T1000 (cell line): ENCODE data around the gene SREK1IP1.

Experiments
- DNase-seq: peaks from one replicate; lab custom pipeline; 2025; ENCODE audit warnings: mixed read lengths; lab: John Stamatoyannopoulos, UW

Gene SREK1IP1

DNA sequence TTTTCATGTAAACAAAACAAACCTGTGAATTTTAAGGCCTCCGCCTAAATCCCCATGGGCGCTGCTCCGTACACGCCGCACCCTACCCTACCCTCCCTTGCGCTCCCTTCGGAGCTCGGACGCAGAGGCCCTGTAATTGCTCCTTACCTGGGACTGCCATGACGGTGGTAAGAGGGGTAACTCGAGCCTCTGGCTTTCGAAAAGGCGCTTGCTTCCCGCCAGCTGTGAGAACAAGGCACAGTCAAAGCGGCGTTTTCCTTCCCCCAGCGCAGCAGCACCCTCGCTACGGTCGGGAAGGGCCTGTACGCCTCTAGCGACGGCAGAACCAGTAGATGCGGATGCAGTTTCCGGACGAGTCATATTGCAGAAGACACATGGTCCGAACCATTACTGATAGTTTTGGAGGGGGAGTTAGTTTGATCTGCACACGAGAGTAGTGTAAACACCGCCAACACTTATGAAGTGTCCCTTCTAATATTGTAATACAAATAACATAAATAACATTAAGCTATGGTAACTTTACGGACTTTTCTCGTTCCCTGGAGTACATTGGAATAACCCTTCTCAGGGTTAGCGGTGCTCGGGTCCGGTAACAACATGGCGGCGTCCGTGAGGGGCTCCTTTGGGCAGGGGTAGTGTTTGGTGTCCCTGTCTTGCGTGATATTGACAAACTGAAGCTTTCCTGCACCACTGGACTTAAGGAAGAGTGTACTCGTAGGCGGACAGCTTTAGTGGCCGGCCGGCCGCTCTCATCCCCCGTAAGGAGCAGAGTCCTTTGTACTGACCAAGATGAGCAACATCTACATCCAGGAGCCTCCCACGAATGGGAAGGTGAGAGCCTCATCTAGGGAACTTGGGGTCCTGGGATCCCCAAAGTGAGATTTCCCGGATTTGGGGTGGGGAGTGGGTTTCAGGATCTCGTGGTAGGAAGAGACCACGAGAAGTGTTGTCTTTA, at the start of gene SREK1IP1, which contains the start of gene CWC27:
Gene SREK1IP1 (minus strand): TSS at position 334 of the 955 bp plus-strand sequence. CDS start 174 bp downstream, at position 160.
Gene CWC27 (plus strand): TSS at position 573 of the 955 bp plus-strand sequence. CDS start 217 bp downstream, at position 790.
- DNase-seq: peak; percentile 68

- no peak for DNase-seq
Observed at GRCh38 chr5:64818245-64818644, 49.8 kb upstream of the SREK1IP1 start.

- no peak for DNase-seq
Observed at GRCh38 chr5:64814073-64814472, 45.6 kb upstream of the SREK1IP1 start.

GRCh38 chr5:64811050-64811640, 42.7 kb upstream of the SREK1IP1 start:
- no peak for DNase-seq

GRCh38 chr5:64807520-64807919, 39.0 kb upstream of the SREK1IP1 start:
- DNase-seq: no peak

DNA sequence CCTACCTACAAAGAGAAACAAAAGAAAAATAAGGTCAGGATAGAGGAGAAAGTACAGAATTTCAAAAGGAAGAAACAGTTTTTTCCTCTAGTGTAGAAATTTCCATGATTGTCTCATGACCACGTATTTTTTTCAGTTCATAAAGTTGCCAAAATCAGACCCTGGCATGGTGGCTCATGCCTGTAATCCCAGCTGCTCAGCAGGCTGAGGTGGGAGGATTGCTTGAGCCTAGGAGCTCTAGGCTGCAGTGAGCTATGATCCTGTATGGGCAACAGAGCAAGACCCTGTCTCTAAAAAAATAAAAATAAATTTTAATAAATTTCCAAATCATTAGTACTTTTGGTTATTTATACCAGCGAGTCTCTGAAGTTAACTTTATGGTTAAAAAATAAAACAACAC, 38.0 kb upstream of the SREK1IP1 start:
- DNase-seq: no peak

GRCh38 chr5:64800926-64801325, 32.4 kb upstream of the SREK1IP1 start:
- no peak for DNase-seq

DNA sequence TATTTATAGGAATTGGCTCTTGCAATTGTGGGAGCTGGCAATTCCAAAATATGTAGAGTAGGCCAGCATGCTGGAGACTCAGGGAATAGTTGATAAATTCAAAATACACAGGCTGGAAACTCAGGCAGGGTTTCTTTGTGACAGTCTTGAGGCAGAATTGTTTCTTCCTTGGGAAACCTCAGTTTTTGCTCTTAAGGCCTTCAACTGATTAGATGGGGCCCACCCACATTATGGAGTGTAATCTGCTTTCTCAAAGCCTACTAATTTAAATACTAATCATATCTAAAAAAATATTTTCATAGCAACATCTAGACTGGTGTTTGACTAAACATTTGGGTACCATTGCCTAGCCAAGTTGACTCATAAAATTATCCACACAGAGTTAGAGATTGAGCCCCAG, 27.8 kb upstream of the SREK1IP1 start:
- DNase-seq: no peak

- DNase-seq: no peak
Observed at GRCh38 chr5:64794053-64794770, 25.7 kb upstream of the SREK1IP1 start.

DNA sequence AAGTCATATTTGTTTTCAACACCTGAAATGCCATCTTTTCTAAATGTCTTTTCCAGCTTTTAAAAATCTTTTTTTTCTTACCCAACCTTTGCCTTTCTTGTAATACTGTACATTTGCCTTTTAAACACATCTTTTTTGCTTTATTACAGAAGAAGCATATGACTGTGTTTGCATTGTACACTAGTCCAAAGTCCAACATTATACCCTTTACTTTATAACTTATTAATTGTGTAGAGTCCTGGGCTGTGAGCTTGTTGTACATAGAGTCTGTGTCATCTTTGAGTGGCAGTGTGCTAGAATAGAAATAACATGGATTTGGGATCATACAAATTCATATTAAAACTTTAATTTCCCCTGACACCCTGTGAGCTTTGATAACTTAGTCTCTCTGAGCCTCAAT, 24.0 kb upstream of the SREK1IP1 start:
- DNase-seq: no peak

- no peak for DNase-seq
Observed at GRCh38 chr5:64790210-64790609, 21.7 kb upstream of the SREK1IP1 start.

- DNase-seq: no peak
Observed at GRCh38 chr5:64789457-64789856, 21.0 kb upstream of the SREK1IP1 start.

DNA sequence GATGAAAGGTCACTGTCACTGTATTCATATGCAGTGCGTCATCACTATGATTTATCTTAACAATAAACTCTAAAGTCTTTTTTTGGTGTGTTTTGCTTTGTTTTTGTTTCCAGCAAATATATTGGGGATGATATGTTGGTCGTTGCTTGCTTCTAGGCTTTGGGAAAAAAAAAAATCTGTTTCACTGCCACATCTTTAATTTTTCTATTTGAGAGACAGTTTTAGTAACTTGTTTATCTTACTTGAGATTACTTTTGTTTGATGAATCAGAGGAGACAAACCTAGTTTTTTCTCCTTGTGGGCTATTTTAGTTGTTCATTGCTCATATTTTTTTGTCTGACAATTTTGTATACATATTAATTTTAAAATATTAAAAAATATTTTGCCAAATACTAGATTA, 19.7 kb upstream of the SREK1IP1 start:
- DNase-seq: no peak

DNA sequence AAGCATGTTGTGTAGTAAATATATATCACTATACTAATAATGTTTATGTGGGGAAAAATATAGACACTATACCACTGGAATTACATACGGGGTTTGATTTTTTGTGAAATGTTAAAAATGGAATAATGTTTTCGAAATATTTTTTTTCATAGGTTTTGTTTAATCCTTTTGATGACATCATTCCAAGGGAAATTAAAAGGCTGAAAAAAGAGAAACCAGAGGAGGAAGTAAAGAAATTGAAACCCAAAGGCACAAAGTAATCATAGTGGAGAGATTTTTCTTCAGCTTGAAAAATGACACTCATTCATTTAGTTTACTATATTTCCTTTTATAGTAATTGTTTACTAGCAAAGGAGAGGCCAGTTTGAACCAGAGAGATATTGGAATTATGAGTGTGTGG, 17.9 kb upstream of the SREK1IP1 start:
- DNase-seq: no peak

DNA sequence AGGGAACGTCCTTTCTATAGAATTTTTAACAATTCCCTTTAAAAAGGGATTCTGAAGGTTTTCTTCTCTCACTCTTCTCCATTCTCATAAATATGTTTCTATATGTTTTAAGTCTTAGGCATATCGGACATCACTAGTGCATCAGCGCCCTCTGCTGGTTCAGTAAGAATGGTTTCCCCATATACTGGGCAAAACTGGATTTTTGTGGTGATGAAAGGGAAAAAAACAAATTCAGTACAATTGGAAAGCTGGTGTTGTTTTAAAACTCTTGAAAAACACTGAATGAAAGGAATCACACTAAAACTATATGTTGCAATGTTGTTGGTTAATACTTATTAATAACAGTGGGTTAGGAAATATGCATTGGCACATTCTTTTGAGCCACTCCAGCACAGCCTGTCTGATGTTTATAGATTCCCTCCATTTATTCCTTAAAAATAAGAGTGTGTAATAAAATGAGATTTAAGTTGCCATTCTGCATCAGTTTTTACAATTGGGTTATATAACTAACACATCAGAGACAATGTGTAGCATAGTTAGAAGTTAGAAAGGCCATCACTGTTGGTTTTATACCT, 16.0 kb upstream of the SREK1IP1 start:
- DNase-seq: peak; percentile 24

- no peak for DNase-seq
Observed at GRCh38 chr5:64775291-64775690, 6.8 kb upstream of the SREK1IP1 start.

DNA sequence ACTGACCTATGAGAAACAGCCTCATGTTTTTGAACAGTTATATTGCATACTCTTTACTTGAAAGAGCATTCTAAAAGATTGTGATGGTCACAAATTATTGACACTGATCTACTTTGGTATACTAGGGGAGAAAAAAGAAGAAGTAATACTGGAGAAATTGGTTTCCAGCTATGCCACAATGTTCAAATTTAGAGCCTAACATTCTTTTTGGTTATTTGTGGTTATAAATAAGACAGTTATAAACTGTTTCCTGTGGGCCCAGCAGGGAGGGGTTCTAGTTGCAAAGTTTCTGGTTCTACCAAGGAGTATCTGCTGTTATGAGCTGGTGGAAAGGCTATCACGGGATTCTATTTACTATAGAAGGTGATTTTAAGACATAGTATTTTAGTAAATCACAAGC, 5.0 kb upstream of the SREK1IP1 start:
- no peak for DNase-seq

- DNase-seq: no peak
Observed at GRCh38 chr5:64771736-64772135, 3.2 kb upstream of the SREK1IP1 start.

DNA sequence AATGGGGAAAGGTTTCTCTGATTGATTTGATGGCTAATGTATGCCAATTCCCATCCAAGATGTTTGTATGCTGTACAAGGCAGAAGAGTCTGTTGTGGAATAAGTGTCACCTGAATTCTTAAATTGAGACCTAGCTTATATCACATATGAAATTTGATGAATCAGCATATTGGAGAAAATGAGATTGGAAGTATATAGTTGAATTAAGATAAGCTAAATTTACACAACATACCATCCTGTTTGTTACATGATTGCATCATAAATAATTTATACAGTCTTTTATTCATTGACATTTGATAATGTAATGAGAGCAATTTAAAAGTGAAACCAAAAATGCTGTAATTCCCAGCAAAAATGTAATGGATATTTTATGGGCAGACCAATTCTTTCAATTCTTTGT, 1.4 kb upstream of the SREK1IP1 start:
- no peak for DNase-seq

GRCh38 chr5:64767959-64768357, 533 bp downstream of the SREK1IP1 start:
- no peak for DNase-seq

DNA sequence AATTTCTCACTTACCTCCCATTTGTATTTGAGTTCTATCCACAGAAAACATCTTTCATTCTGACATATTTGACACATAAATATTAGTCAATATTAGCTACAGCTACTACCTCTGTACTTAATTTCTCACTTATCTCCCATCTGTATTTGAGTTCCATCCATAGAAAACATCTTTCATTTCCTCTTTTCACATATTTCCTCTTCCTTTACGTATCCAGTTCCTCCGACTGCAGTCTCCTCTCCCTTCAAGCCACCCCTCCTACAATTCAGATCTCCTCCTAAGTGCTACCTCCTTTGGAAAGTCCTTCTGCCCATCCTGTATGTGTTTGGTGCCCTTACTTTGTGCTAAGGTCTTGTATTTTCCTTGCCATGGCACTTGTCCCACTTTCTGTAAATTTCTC, 1.6 kb downstream of the SREK1IP1 start:
- DNase-seq: no peak

DNA sequence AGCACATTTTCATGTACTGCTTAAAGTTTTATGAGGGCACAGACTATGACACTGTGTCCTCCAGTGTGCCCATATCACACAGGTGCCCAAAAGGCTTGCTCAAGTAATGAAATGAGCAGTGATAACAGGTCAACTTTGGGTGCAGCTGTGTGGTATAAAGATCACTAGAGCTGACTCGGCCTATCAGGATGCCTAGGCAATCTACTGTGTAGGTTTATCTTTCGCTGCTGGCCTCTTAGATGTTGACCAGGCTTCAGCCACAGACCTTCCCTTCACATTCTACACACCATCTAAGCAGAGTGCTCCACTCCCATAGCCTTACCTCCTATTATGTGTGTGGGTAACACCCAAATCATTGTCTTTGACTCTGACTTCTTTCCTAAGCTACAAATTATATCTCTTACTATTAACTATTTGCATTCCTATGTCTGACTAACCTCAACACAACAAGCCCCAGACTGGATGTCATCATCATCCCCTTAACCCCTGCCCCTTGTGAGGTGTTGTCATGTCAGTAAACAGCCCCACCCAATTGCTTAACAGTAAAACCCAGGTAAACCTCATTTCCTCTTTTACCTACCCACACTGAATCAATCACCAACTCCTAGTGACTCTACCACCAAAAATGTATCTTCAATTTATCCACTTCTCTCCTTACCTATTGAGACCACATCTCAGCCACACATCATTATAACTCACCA, 2.5 kb downstream of the SREK1IP1 start:
- no peak for DNase-seq
